ENCODE results near the gene RAP2C. TPM values are rescaled to one million over a fixed set of nuclear protein-coding genes. Genes with fewer than 3 reads are reported as not detected.

RAP2C gene
- total and polyA plus RNA-seq, 2 donors (not counting 3 experiments of a cell fraction or from before 2014, with no cell fraction given) = 5.5 to 22.2 TPM

DNA sequence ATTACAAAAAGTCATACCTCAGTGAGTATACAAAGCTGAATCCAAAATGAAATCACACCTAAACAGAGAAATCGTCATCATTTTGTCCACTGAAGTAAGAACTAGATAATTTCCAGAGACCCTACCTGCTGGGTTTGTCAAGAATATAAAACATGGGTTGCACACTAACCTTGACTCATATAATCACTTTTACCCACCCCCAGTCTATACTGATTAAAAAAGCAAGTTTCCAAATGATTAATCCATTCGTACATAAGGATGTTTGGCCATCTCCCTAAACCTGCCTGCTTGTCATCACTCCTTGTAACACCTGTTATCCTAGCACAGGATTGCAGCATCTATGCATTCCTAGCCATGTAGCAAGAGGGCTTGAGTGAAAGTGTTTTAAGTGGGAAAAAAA lies 4.7 kb downstream of the RAP2C start:
- H3K9me1 ChIP-seq (replicated peaks; ENCODE audit: control insufficient read depth, extremely low read depth, insufficient read depth, low read length) = no peaks in the 10 kb centered on the region
- no peak for TF ChIP-seq GATA2 (IDR thresholded peaks at IDR 0.05; ENCODE audit: insufficient read depth, insufficient read length, low read depth, low read length)
- no peak for TF ChIP-seq POLR2A (IDR thresholded peaks at IDR 0.05; ENCODE audit: low read depth, low read length)
- TF ChIP-seq, protein P1, sequence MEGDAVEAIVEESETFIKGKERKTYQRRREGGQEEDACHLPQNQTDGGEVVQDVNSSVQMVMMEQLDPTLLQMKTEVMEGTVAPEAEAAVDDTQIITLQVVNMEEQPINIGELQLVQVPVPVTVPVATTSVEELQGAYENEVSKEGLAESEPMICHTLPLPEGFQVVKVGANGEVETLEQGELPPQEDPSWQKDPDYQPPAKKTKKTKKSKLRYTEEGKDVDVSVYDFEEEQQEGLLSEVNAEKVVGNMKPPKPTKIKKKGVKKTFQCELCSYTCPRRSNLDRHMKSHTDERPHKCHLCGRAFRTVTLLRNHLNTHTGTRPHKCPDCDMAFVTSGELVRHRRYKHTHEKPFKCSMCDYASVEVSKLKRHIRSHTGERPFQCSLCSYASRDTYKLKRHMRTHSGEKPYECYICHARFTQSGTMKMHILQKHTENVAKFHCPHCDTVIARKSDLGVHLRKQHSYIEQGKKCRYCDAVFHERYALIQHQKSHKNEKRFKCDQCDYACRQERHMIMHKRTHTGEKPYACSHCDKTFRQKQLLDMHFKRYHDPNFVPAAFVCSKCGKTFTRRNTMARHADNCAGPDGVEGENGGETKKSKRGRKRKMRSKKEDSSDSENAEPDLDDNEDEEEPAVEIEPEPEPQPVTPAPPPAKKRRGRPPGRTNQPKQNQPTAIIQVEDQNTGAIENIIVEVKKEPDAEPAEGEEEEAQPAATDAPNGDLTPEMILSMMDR (IDR thresholded peaks at IDR 0.05; ENCODE audit: extremely low read depth in 1 of 2, insufficient read depth in 1 of 2, low read depth in 1 of 2, low read length in 2 of 2) = no peak
- ChIA-PET CTCF (no interaction called here), POLR2A (no interaction called here)
- H3K4me2 ChIP-seq (ENCODE audit: insufficient read depth, low read length) = no peak overlapping the region
- DNase-seq (ENCODE audit: low read depth, low spot score) (no peak), FAIRE-seq (no peak)
- H3K9ac ChIP-seq (replicated peaks; ENCODE audit: extremely low read depth, insufficient read depth, low read length) = no peak overlapping the region
- H3K4me3 ChIP-seq (replicated peaks in 1 of 3; ENCODE audit: insufficient read depth in 1 of 3, low read depth in 1 of 3, low read length in 3 of 3) = no peak overlapping the region
- H3K4me1 ChIP-seq (ENCODE audit: control insufficient read depth, extremely low read depth, insufficient read depth, low read length) = peaks cover 10% of the 10 kb centered on the region
- H2AFZ ChIP-seq (ENCODE audit: low read depth, low read length) = no peak overlapping the region
- peaks cover 0 to 4% of the 10 kb centered on the region in 2 experiments for H3K36me3 ChIP-seq (ENCODE audit: control insufficient read depth in 2 of 2, extremely low read depth in 1 of 2, insufficient read depth in 2 of 2, low read length in 2 of 2)
- BruUV-seq (replicated peaks) = no TSS peak
- H3K79me2 ChIP-seq (ENCODE audit: control insufficient read depth, insufficient read depth, low read length) = peaks cover 31% of the 10 kb centered on the region
- dilution Hi-C loops (cut with MboI; ENCODE audit: extremely low pct_ligation_motif_present, low sequenced_read_pairs) (no loop called here), intact Hi-C loops (cut with micrococcal nuclease) (no loop called here)
- H3K27ac ChIP-seq (ENCODE audit: insufficient read depth, low read depth, low read length) = no peak overlapping the region
- H3K27me3 ChIP-seq (ENCODE audit: control insufficient read depth in 2 of 2, insufficient read depth in 2 of 2, low read length in 2 of 2) = no peaks in the 10 kb centered on the region
- no peaks in the 10 kb centered on the region for H3K9me3 ChIP-seq (replicated peaks; ENCODE audit: control insufficient read depth, insufficient read depth, low read length)
- no peaks in the 10 kb centered on the region for H4K20me1 ChIP-seq (replicated peaks; ENCODE audit: control insufficient read depth, extremely low read depth, insufficient read depth, low read length)

DNA sequence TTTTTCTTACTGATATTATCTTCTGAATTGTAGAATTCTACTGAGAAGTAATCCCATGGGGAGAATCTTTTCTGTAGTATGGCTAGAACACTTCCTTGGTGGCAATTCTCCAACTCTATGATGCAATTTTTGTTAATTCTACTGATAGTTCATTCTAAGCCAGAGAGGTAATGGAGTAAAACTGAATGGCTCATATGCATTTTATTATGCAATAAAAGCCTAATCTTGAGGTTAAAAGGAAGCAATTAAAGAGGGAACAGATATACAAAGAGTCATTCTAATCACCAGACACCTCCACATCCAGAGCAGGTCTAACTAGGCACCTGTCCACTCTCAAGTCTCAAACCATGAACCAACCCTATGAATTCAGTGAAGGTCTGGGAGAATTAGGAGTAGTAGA lies 9.7 kb downstream of the RAP2C start:
- Histone ChIP-seq H2AFZ (ENCODE audit: low read depth, low read length) (no peak overlapping the region), H3K79me2 (ENCODE audit: control insufficient read depth, insufficient read depth, low read length) (peaks cover 11% of the 10 kb centered on the region), H3K9me1 (replicated peaks; ENCODE audit: control insufficient read depth, extremely low read depth, insufficient read depth, low read length) (no peaks in the 10 kb centered on the region), H3K4me3 (replicated peaks in 1 of 3; ENCODE audit: insufficient read depth in 1 of 3, low read depth in 1 of 3, low read length in 3 of 3) (no peak overlapping the region), H3K9ac (replicated peaks; ENCODE audit: extremely low read depth, insufficient read depth, low read length) (no peak overlapping the region), H3K27ac (ENCODE audit: insufficient read depth, low read depth, low read length) (no peak overlapping the region), H3K27me3 (ENCODE audit: control insufficient read depth in 2 of 2, insufficient read depth in 2 of 2, low read length in 2 of 2) (no peaks in the 10 kb centered on the region), H3K36me3 (ENCODE audit: control insufficient read depth in 2 of 2, extremely low read depth in 1 of 2, insufficient read depth in 2 of 2, low read length in 2 of 2) (peaks cover 0 to 4% of the 10 kb centered on the region in 2 experiments), H3K4me1 (ENCODE audit: control insufficient read depth, extremely low read depth, insufficient read depth, low read length) (peaks cover 7% of the 10 kb centered on the region), H4K20me1 (replicated peaks; ENCODE audit: control insufficient read depth, extremely low read depth, insufficient read depth, low read length) (no peaks in the 10 kb centered on the region), H3K4me2 (ENCODE audit: insufficient read depth, low read length) (no peak overlapping the region), H3K9me3 (replicated peaks; ENCODE audit: control insufficient read depth, insufficient read depth, low read length) (no peaks in the 10 kb centered on the region)
- TF ChIP-seq MYC (IDR thresholded peaks at IDR 0.05; ENCODE audit: low read depth, low read length) (no peak), POLR2AphosphoS5 (IDR thresholded peaks at IDR 0.05; ENCODE audit: insufficient read depth, low read depth, low read length) (no peak), JUN (IDR thresholded peaks at IDR 0.05; ENCODE audit: borderline replicate concordance, insufficient read depth, insufficient read length, low read depth) (no peak), GATA2 (IDR thresholded peaks at IDR 0.05; ENCODE audit: insufficient read depth, insufficient read length, low read depth, low read length) (no peak)
- TF ChIP-seq, protein P1 (IDR thresholded peaks at IDR 0.05; ENCODE audit: extremely low read depth in 1 of 2, insufficient read depth in 1 of 2, low read depth in 1 of 2, low read length in 2 of 2) = no peak
- dilution Hi-C loops (cut with MboI; ENCODE audit: extremely low pct_ligation_motif_present, low sequenced_read_pairs) (no loop called here), intact Hi-C loops (cut with micrococcal nuclease) (no loop called here)
- no TSS peak for BruUV-seq (replicated peaks)
- DNase-seq (ENCODE audit: low read depth, low spot score) = no peak
- no peak for FAIRE-seq
- ChIA-PET CTCF (no interaction called here), POLR2A (no interaction called here)
